OCI-LY3 (cell line): ENCODE measurements around the gene SMIM38.

Experiments
- H2AFZ ChIP-seq: fragments of 200-600, 300-600 bp; shearing (Covaris generic); 2 replicates; pipeline ENCODE4 v1.6.0; 2014; ENCODE audit warnings: antibody characterized with exemption, low read depth, low read length
- H3K27ac ChIP-seq: fragments of 200-600, 300-600 bp; sonication (generic); 2 replicates; pipeline ENCODE4 v1.5.1; 2014; ENCODE audit warnings: mild to moderate bottlenecking, low read length, moderate library complexity, mixed read lengths
- H3K27me3 ChIP-seq: fragments of 200-600, 300-600 bp; sonication (generic); 2 replicates; pipeline ENCODE4 v1.6.1; 2014; ENCODE audit warnings: low read depth, low read length, mixed read lengths
- H3K36me3 ChIP-seq: fragments of 200-600, 300-600 bp; sonication (generic); replicated peaks from 2 replicates; pipeline ENCODE3; 2014; ENCODE audit warnings: low read depth, low read length, mixed read lengths
- H3K4me1 ChIP-seq: fragments of 300-600, 200-600 bp; sonication (generic); 2 replicates; pipeline ENCODE4 v1.6.1; 2014; ENCODE audit warnings: low read length, mixed read lengths
- H3K4me2 ChIP-seq: fragments of 200-600, 300-600 bp; sonication (generic); 2 replicates; pipeline ENCODE4 v1.6.1; 2014; ENCODE audit warnings: low read length, mixed read lengths
- H3K4me3 ChIP-seq: fragments of 300-600, 200-600 bp; sonication (generic); 2 replicates; pipeline ENCODE4 v1.5.1; 2014; ENCODE audit warnings: antibody characterized with exemption, mild to moderate bottlenecking, low read length, moderate library complexity
- H3K79me2 ChIP-seq: fragments of 300-600, 200-600 bp; shearing (Covaris generic); 2 replicates; pipeline ENCODE4 v1.6.1; 2014; ENCODE audit warnings: mild to moderate bottlenecking, low read length, mixed read lengths
- H3K9ac ChIP-seq: fragments of 300-600, 200-600 bp; shearing (Covaris generic); 2 replicates; pipeline ENCODE4 v1.6.0; 2014; ENCODE audit warnings: mild to moderate bottlenecking, low read length, moderate library complexity
- H3K9me3 ChIP-seq: fragments of 200-600, 300-600 bp; shearing (Covaris generic); 2 replicates; pipeline ENCODE4 v1.6.1; 2014; ENCODE audit warnings: low read length, mixed read lengths; ENCODE audit not compliant: insufficient read depth
- H4K20me1 ChIP-seq: fragments of 200-600, 300-600 bp; sonication (generic); 2 replicates; pipeline ENCODE4 v1.6.1; 2016; ENCODE audit warnings: low read length, mixed read lengths; ENCODE audit not compliant: insufficient read depth
- CTCF ChIP-seq: fragments of 200-600, 300-600 bp; sonication (generic); IDR thresholded peaks from 2 replicates; pipeline ENCODE4 v1.5.1; 2014; ENCODE audit warnings: antibody characterized with exemption, low read length, low read depth
- EZH2phosphoT487 ChIP-seq: fragments of 200-600 bp; shearing (Covaris generic); IDR thresholded peaks from 2 replicates; pipeline ENCODE4 v1.6.1; 2018; ENCODE audit warnings: antibody characterized with exemption, mixed run types, low read depth

The SMIM38 gene

GRCh38 chr11:69186316-69187260, 30.9 kb downstream of the SMIM38 start:
- H3K27ac ChIP-seq = no peak overlapping the region
- H2AFZ ChIP-seq = no peak overlapping the region
- no peak overlapping the region for H3K4me3 ChIP-seq
- TF ChIP-seq CTCF = peak; percentile 12; the same call in 1 of the 2 replicates
- no peak for TF ChIP-seq EZH2phosphoT487
- no peaks in the 10 kb centered on the region for H3K27me3 ChIP-seq
- H3K4me2 ChIP-seq = no peak overlapping the region
- peaks cover 6% of the 10 kb centered on the region; the same call in 1 of the 2 replicates for H3K9me3 ChIP-seq
- no peaks in the 10 kb centered on the region for H3K79me2 ChIP-seq
- H3K9ac ChIP-seq = no peak overlapping the region
- peaks cover 2% of the 10 kb centered on the region; the same call in 1 of the 2 replicates for H3K4me1 ChIP-seq
- H4K20me1 ChIP-seq = no peaks in the 10 kb centered on the region
- H3K36me3 ChIP-seq = no peaks in the 10 kb centered on the region

- Histone ChIP-seq H3K36me3 (no peaks in the 10 kb centered on the region), H3K27ac (no peak overlapping the region), H2AFZ (no peak overlapping the region), H4K20me1 (no peaks in the 10 kb centered on the region), H3K4me3 (no peak overlapping the region), H3K9me3 (peaks cover 6% of the 10 kb centered on the region; the same call in 1 of the 2 replicates), H3K27me3 (no peaks in the 10 kb centered on the region), H3K79me2 (no peaks in the 10 kb centered on the region), H3K9ac (no peak overlapping the region), H3K4me2 (no peak overlapping the region), H3K4me1 (peaks cover 2% of the 10 kb centered on the region; the same call in 1 of the 2 replicates)
- no peak for TF ChIP-seq EZH2phosphoT487
Observed at GRCh38 chr11:69187540-69188065, 31.9 kb downstream of the SMIM38 start.

- Histone ChIP-seq H3K79me2 (no peaks in the 10 kb centered on the region), H3K4me1 (peaks cover 2% of the 10 kb centered on the region; the same call in 1 of the 2 replicates), H3K4me3 (no peak overlapping the region), H3K9me3 (peaks cover 6% of the 10 kb centered on the region; the same call in 1 of the 2 replicates), H3K4me2 (no peak overlapping the region), H3K9ac (no peak overlapping the region), H4K20me1 (no peaks in the 10 kb centered on the region), H3K27me3 (no peaks in the 10 kb centered on the region), H2AFZ (no peak overlapping the region), H3K27ac (no peak overlapping the region), H3K36me3 (no peaks in the 10 kb centered on the region)
- TF ChIP-seq EZH2phosphoT487 (no peak), CTCF (no peak)
Observed at GRCh38 chr11:69189059-69189458, 33.3 kb downstream of the SMIM38 start.

- no peak overlapping the region for H3K4me2 ChIP-seq
- no peaks in the 10 kb centered on the region for H4K20me1 ChIP-seq
- peaks cover 6% of the 10 kb centered on the region; the same call in 1 of the 2 replicates for H3K9me3 ChIP-seq
- H3K27me3 ChIP-seq = no peaks in the 10 kb centered on the region
- H3K27ac ChIP-seq = no peak overlapping the region
- H3K4me1 ChIP-seq = peaks cover 2% of the 10 kb centered on the region; the same call in 1 of the 2 replicates
- no peak overlapping the region for H2AFZ ChIP-seq
- no peaks in the 10 kb centered on the region for H3K36me3 ChIP-seq
- no peak overlapping the region for H3K4me3 ChIP-seq
- no peaks in the 10 kb centered on the region for H3K79me2 ChIP-seq
- TF ChIP-seq CTCF (no peak), EZH2phosphoT487 (no peak)
- H3K9ac ChIP-seq = no peak overlapping the region
Observed at GRCh38 chr11:69190796-69191536, 35.2 kb downstream of the SMIM38 start.
